HepG2 (cell line): Measurements from ENCODE around the gene EXOC6B. TPM values are rescaled to one million over a fixed set of nuclear protein-coding genes. Genes with fewer than 3 reads are reported as not detected.

Source experiments
- CREB3 ChIP-seq: sonication (generic); formaldehyde crosslinking; IDR thresholded peaks from 2 replicates; pipeline ENCODE4 v1.5.0; 2020; ENCODE audit warnings: missing genetic modification reagents
- CTCF ChIP-seq: sonication (generic); formaldehyde crosslinking; IDR thresholded peaks from 2 replicates; pipeline ENCODE4 v1.5.0; 2020; ENCODE audit warnings: mild to moderate bottlenecking, missing genetic modification reagents, moderate library complexity
- NFE2L1 ChIP-seq: sonication (generic); formaldehyde crosslinking; IDR thresholded peaks from 2 replicates; pipeline ENCODE4 v1.4.0; 2020; ENCODE audit warnings: missing genetic modification reagents, mild to moderate bottlenecking, borderline replicate concordance
- RFX1 ChIP-seq: fragments of 450-650 bp; IDR thresholded peaks from 2 replicates; pipeline ENCODE4 v1.6.1; 2017
- TRAFD1 ChIP-seq: sonication (generic); formaldehyde crosslinking; IDR thresholded peaks from 2 replicates; pipeline ENCODE4 v1.5.1; 2020; ENCODE audit warnings: missing genetic modification reagents, mild to moderate bottlenecking, borderline replicate concordance
- ZBTB10 ChIP-seq: sonication (generic); formaldehyde crosslinking; IDR thresholded peaks from 2 replicates; pipeline ENCODE4 v1.4.0; 2020; ENCODE audit warnings: missing genetic modification reagents, borderline replicate concordance
- ZNF280B ChIP-seq: sonication (generic); formaldehyde crosslinking; IDR thresholded peaks from 2 replicates; pipeline ENCODE4 v1.5.0; 2020; ENCODE audit warnings: missing genetic modification reagents, mild to moderate bottlenecking, borderline replicate concordance
- ZNF292 ChIP-seq: sonication (generic); formaldehyde crosslinking; IDR thresholded peaks from 2 replicates; pipeline ENCODE4 v1.8.1; 2022; ENCODE audit warnings: mild to moderate bottlenecking, low read depth, missing genetic modification reagents, borderline replicate concordance
- ZNF326 ChIP-seq: sonication (generic); formaldehyde crosslinking; IDR thresholded peaks from 2 replicates; pipeline ENCODE4 v1.4.0; 2020; ENCODE audit warnings: missing genetic modification reagents, borderline replicate concordance
- ZNF576 ChIP-seq: sonication (generic); formaldehyde crosslinking; IDR thresholded peaks from 2 replicates; pipeline ENCODE4 v1.4.0; 2020; ENCODE audit warnings: mild to moderate bottlenecking, missing genetic modification reagents
- ZNF605 ChIP-seq: sonication (generic); formaldehyde crosslinking; IDR thresholded peaks from 2 replicates; pipeline ENCODE4 v1.8.0; 2022; ENCODE audit warnings: mild to moderate bottlenecking, missing genetic modification reagents
- polyA plus RNA-seq, 8 experiments: library from polyadenylated mRNA; depleted of rRNA in 3 of 8; stranded (reverse) in 7 of 8; unstranded in 1 of 8; fragments of >200 nt; fragmentation: Illumina TruSeq in 4 of 8; extraction: Trizol in 4 of 8; gene quantifications; 2 replicates each; pipeline versions ENCODE4 v1.2.1 to v1.2.3, GENCODE V29; 2011 to 2016; ENCODE audit warnings: low read depth in 4 of 8, missing spikeins in 1 of 8, mixed read lengths in 1 of 8; ENCODE audit not compliant: insufficient read depth in 1 of 8
- total RNA-seq, 5 experiments: library from RNA; depleted of rRNA; stranded (reverse); fragments of >200 nt; fragmentation: Illumina TruSeq; extraction: Trizol; gene quantifications; 2 replicates each; pipeline ENCODE4 v1.2.3, GENCODE V29; 2016; ENCODE audit warnings: low read depth in 1 of 5

The EXOC6B gene
- total and polyA plus RNA-seq, 2 of the 13 experiments (the other 11 are each of a cell fraction or from before 2014, with no cell fraction given) = 9.1 to 15.9 TPM

- TF ChIP-seq ZNF280B (no peak), RFX1 (no peak), TRAFD1 (CRISPR knock-in tag) (no peak), ZNF326 (CRISPR knock-in tag) (no peak), ZBTB10 (no peak), ZNF292 (no peak), NFE2L1 (CRISPR knock-in tag) (no peak), ZNF576 (CRISPR knock-in tag) (no peak), CREB3 (no peak), ZNF605 (CRISPR knock-in tag) (no peak), CTCF (no peak)
These were observed 310.1 kb downstream of the EXOC6B start (continued) for GRCh38 chr2:72515696-72516095.
